Measurements from ENCODE around the gene ATP7B. TPM values are rescaled to one million over a fixed set of nuclear protein-coding genes. Genes with fewer than 3 reads are reported as not detected.

Gene ATP7B
- polyA plus RNA-seq, 3 donors: 0.39 to 0.44 TPM; not detected in 1

DNA sequence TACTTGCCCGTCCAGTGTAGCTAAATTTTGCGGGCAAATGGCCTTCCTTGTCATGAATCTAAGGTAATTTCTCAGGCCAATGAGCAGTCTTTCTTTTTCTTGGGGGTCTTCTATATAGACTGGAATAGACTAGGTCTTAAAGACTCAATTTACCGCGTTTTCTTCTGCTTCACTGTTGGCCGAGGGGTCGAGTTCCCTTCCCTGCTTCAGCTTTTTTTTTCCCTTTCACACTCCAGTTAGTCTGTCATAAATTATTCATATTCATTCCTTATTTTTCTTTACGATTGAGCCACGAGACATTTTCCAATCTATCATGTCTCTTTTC is 1.2 kb upstream of the ATP7B start:
- peaks cover 0 to 2% of the 10 kb centered on the region in 2 donors for H3K36me3 ChIP-seq (replicated peaks in 1 of 2; ENCODE audit: control insufficient read depth in 1 of 2, insufficient read depth in 2 of 2, low read length in 2 of 2)
- H4K20me1 ChIP-seq (ENCODE audit: insufficient read depth, low read length): no peaks in the 10 kb centered on the region
- peaks cover 22 to 33% of the 10 kb centered on the region in 2 donors for H3K27me3 ChIP-seq (ENCODE audit: control insufficient read depth in 2 of 2, insufficient read depth in 2 of 2, low read length in 2 of 2)
- H3K4me3 Mint-ChIP-seq: peak overlapping the region; percentile 95 to 99
- peaks cover 16 to 24% of the 10 kb centered on the region in 2 donors for H3K4me1 ChIP-seq (ENCODE audit: control insufficient read depth in 1 of 2, insufficient read depth in 2 of 2, low read length in 2 of 2)
- TF ChIP-seq, protein P1, sequence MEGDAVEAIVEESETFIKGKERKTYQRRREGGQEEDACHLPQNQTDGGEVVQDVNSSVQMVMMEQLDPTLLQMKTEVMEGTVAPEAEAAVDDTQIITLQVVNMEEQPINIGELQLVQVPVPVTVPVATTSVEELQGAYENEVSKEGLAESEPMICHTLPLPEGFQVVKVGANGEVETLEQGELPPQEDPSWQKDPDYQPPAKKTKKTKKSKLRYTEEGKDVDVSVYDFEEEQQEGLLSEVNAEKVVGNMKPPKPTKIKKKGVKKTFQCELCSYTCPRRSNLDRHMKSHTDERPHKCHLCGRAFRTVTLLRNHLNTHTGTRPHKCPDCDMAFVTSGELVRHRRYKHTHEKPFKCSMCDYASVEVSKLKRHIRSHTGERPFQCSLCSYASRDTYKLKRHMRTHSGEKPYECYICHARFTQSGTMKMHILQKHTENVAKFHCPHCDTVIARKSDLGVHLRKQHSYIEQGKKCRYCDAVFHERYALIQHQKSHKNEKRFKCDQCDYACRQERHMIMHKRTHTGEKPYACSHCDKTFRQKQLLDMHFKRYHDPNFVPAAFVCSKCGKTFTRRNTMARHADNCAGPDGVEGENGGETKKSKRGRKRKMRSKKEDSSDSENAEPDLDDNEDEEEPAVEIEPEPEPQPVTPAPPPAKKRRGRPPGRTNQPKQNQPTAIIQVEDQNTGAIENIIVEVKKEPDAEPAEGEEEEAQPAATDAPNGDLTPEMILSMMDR (IDR thresholded peaks at IDR 0.05): no peak
- H3K36me3 Mint-ChIP-seq: peaks cover 13 to 14% of the 10 kb centered on the region in 2 donors
- peak overlapping the region; percentile 97 for H2AFZ ChIP-seq (ENCODE audit: insufficient read depth, low read depth, low read length, poor library complexity, severe bottlenecking)
- H3K9me3 ChIP-seq (replicated peaks in 1 of 2; ENCODE audit: control insufficient read depth in 1 of 2, insufficient read depth in 1 of 2, low read length in 2 of 2): peaks cover 0 to 5% of the 10 kb centered on the region in 2 donors
- peaks cover 26 to 37% (median 31%) of the 10 kb centered on the region in 3 donors for H3K27me3 Mint-ChIP-seq (ENCODE audit: low read depth in 3 of 3)
- H3K27ac ChIP-seq (ENCODE audit: low read depth in 1 of 2, low read length in 2 of 2): peak overlapping the region; percentile 24 to 86
- WGBS (ENCODE audit: insufficient coverage): 0% methylated on average over 4 of the region's 8 CpGs
- peaks cover 43% of the 10 kb centered on the region for H3K79me2 ChIP-seq (ENCODE audit: insufficient read depth, low read length)
- no peak for DNase-seq
- H3K4me2 ChIP-seq (replicated peaks; ENCODE audit: extremely low read depth, low read length, poor library complexity, severe bottlenecking): peak overlapping the region; percentile 98
- intact Hi-C loops (cut with micrococcal nuclease): loop anchor here (5.0 to 10.0 kb wide), 4 partner anchors 188 to 560 kb away; partner anchors contain the start of genes CKAP2 (in 1 of the 2), INTS6 (in 1 of the 2) and VPS36 (in 1 of the 2)
- H3K4me1 Mint-ChIP-seq: peaks cover 24% of the 10 kb centered on the region
- peak overlapping the region; percentile 74 to 97 (median 87) for H3K4me3 ChIP-seq (replicated peaks in 1 of 3; ENCODE audit: low read depth in 2 of 3, low read length in 3 of 3)
- peak overlapping the region; percentile 72 for H3K9ac ChIP-seq (ENCODE audit: insufficient read depth, low read length, poor library complexity, severe bottlenecking)
- peak overlapping the region; percentile 90 to 98 (median 95) for H3K27ac Mint-ChIP-seq
- peaks cover 0 to 5% (median 0%) of the 10 kb centered on the region in 7 donors for H3K9me3 Mint-ChIP-seq

DNA sequence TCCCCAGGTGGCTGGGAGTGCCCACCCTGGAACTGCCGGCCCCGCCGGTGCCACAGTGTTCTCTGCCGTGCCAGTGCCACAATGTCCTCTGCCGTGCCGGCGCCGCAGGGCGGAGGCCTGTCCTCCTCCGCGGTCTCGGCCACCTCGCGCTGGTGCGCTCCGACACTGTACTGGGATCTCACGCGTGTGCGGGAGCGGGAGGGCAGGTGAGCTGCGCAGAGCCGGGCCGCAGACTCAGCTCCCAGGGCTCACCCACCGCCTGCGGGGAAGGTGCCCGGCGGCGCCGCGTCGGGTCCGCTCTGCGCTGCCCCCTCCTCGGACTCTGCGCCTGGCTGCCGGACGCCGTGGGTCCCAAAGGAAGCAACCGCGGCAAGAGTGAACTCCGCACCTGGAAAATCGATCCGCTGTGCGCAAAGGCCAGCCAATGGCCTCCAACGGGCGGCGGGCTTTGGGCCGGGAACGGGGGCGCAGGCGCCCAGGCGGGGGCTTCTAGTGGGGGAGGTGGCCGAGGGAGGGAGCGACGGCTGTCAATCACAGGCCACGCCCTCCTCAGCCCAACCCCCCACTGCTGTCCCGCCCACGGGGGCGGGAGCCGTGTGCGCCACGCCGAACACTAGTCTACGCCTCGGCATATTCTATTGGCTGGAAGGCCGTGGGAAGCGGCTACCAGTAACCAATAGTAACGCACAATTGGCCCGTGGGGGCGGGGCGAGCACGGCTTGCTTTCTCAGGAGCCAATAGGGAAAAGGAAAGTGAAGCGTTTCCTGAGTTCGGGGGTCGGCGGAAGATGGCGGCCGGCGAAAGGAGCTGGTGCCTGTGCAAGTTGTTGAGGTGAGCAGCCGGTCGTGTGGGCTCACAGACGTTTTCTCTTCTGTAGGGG is 622 bp upstream of the ATP7B start, which contains the start of gene ALG11:
Gene ALG11 (plus strand): TSS at position 767 of the 880 bp plus-strand sequence. CDS start 21 bp downstream, at position 788.
- peak within 1 kb of the TSS; percentile 74 to 97 (median 87) for H3K4me3 ChIP-seq (replicated peaks in 1 of 3; ENCODE audit: low read depth in 2 of 3, low read length in 3 of 3)
- H3K9me3 ChIP-seq (replicated peaks in 1 of 2; ENCODE audit: control insufficient read depth in 1 of 2, insufficient read depth in 1 of 2, low read length in 2 of 2): peaks cover 0 to 5% of the 10 kb centered on the region in 2 donors
- peak; percentile 95 to 99 (median 97) for DNase-seq
- H3K4me1 Mint-ChIP-seq: peaks cover 24% of the 10 kb centered on the region
- peaks cover 0 to 5% (median 0%) of the 10 kb centered on the region in 7 donors for H3K9me3 Mint-ChIP-seq
- H2AFZ ChIP-seq (ENCODE audit: insufficient read depth, low read depth, low read length, poor library complexity, severe bottlenecking): peak within 1 kb of the TSS; percentile 97
- peak within 1 kb of the TSS; percentile 90 to 98 (median 95) for H3K27ac Mint-ChIP-seq
- H3K4me1 ChIP-seq (ENCODE audit: control insufficient read depth in 1 of 2, insufficient read depth in 2 of 2, low read length in 2 of 2): peaks cover 16 to 24% of the 10 kb centered on the region in 2 donors
- H3K4me2 ChIP-seq (replicated peaks; ENCODE audit: extremely low read depth, low read length, poor library complexity, severe bottlenecking): peak within 1 kb of the TSS; percentile 98
- H3K27me3 ChIP-seq (ENCODE audit: control insufficient read depth in 2 of 2, insufficient read depth in 2 of 2, low read length in 2 of 2): peaks cover 22 to 33% of the 10 kb centered on the region in 2 donors
- H4K20me1 ChIP-seq (ENCODE audit: insufficient read depth, low read length): no peaks in the 10 kb centered on the region
- peak within 1 kb of the TSS; percentile 95 to 99 for H3K4me3 Mint-ChIP-seq
- WGBS (ENCODE audit: insufficient coverage): under 1% methylated on average over 70 of the region's 82 CpGs
- peak within 1 kb of the TSS; percentile 24 to 86 for H3K27ac ChIP-seq (ENCODE audit: low read depth in 1 of 2, low read length in 2 of 2)
- intact Hi-C loops (cut with micrococcal nuclease): loop anchor here (5.0 to 10.0 kb wide), 4 partner anchors 187 to 560 kb away; partner anchors contain the start of genes CKAP2 (in 1 of the 2), INTS6 (in 1 of the 2) and VPS36 (in 1 of the 2)
- no peaks in the 10 kb centered on the region for H3K36me3 ChIP-seq (replicated peaks in 1 of 2; ENCODE audit: control insufficient read depth in 1 of 2, insufficient read depth in 2 of 2, low read length in 2 of 2)
- H3K9ac ChIP-seq (ENCODE audit: insufficient read depth, low read length, poor library complexity, severe bottlenecking): peak within 1 kb of the TSS; percentile 72
- TF ChIP-seq, protein P1 (IDR thresholded peaks at IDR 0.05): no peak
- H3K27me3 Mint-ChIP-seq (ENCODE audit: low read depth in 3 of 3): peaks cover 26 to 37% (median 30%) of the 10 kb centered on the region in 3 donors
- peaks cover 9 to 10% of the 10 kb centered on the region in 2 donors for H3K36me3 Mint-ChIP-seq
- peaks cover 43% of the 10 kb centered on the region for H3K79me2 ChIP-seq (ENCODE audit: insufficient read depth, low read length)
